ENCODE results near the gene ARPC5L.

GRCh38 chr9:124843456-124844034 lies 18.4 kb upstream of the ARPC5L start:
- TF ChIP-seq CTCF (IDR thresholded peaks at IDR 0.05; ENCODE audit: insufficient read depth, low read length, poor library complexity, severe bottlenecking) (no peak), EZH2phosphoT487 (conservative IDR thresholded peaks at IDR 0.05; ENCODE audit: low read length) (no peak)

Measured in SU-DHL-6 (cell line).